DMS79 treated with DMSO at 0.1 percent for 48 hours (cell line): ENCODE data around the gene FCHSD2.
"Not testable (repeated sequence)": the region's sequence is repeated elsewhere in the genome, so short reads cannot be mapped to it uniquely, and the experiment has no call there.

Experiments used
- DNase-seq: peaks from one replicate; lab custom pipeline; 2025; lab: John Stamatoyannopoulos, UW

Gene FCHSD2

GRCh38 chr11:73059915-73060314, 82.2 kb downstream of the FCHSD2 start:
- no peak for DNase-seq

DNA sequence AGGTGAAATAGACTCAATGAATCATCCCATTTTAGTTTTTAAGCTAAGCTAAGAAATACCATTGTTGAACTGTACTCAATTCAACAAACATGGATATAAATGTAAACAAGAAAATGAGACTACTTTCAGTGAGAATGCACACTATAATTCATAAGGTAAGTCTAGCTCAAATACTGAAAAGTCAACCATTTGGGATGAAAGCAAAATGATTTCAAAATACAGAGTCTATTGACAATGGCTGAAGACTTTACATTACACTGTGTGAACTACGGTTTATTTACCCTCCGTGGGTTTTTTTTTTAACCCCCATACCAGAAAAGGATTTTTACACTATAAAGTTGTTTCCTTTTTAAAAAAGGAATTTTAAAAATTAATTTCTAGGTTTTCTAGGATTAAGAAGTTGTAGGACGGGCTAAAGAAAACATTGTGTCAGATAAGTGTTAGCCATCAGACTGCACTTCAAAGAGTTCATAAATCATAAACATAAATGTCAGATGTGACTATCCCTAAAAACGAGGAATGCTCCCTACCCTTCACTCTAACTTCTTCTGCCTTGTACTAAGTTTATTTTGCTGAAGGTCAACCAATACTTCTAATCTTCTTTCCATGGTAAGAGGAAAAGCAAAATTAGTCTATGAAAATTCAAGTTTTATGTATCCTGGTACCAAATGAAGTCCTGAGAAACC, 83.0 kb downstream of the FCHSD2 start:
- no peak for DNase-seq

DNA sequence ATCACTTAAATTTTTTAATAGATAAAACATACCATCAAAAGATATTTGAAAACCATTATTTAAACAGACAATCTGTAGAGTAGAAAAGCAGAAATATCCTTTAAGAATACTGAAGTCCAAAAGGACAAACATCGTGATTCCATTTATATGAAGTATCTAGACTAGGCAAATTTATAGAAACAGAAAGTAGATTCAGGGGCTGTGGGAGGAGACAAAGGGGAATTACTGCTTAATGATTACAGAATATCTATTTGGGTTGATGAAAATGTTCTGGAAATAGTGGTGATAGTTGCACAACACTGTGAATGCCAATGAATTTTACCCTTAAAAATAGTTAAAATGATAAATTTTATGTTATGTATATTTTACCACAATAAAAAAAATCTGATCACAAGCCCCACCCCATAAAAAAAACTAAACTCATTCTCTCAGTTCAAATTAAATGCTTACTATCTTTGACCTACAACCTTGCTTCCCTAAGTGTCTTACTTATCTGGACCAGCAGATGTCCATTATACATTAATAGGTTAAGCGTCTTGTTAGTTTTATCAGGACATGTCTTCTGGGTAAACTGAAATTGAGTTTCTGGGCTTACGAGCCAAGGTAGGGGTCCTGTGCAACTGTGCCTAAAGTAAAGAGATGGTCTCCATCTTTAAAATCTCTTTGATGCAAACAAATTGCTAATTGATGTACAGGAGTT, 86.3 kb downstream of the FCHSD2 start:
- DNase-seq: no peak

- no peak for DNase-seq
Measured at GRCh38 chr11:73055002-73055401, 87.1 kb downstream of the FCHSD2 start.

DNA sequence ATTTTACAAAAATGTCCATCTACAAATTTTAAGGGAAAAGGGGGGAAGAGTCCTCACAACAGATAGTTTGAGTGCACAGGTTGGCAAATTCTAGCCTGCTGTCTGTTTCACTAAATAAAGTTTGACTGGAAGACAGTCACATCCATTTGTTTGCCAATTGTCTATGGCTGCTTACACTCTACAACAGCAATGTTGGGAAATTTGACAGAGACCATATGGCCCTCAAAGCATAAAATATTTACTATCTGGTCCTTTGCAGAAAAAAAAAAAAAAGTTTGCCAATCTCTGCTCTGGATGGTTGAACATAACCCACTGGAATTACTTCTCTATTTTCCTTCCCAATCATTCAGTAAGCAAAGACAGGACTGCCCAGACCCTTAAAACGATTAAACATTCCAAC, 88.2 kb downstream of the FCHSD2 start:
- DNase-seq: no peak

GRCh38 chr11:73048446-73048845, 93.7 kb downstream of the FCHSD2 start:
- DNase-seq: no peak

DNA sequence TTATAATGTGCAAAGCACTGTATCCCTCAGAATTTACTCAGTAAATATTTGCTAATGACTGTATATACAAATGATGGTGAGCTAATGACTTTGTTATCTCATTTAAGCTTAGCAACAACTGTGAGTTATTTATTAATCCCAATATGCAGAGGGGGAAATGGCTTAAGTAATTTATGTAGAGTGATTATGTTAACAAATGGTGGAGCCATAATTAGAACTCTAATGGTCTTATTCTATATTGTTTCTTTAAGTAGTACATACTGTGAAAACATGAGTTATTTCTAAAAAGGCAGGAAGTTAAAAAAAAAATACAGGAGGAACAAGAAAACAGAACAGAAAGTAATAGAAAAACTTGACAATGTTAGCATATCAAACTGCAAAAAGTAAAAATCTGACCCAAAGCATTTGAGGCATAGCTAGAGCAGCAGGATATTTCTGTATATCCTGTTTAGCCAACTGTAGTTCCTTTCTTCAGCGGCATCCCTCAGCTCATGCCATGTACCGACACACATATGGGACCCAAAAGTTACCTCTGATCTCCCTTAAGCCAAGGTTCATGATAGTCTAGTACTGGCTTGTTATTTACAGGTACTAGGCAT, 94.2 kb downstream of the FCHSD2 start:
- DNase-seq: no peak

DNA sequence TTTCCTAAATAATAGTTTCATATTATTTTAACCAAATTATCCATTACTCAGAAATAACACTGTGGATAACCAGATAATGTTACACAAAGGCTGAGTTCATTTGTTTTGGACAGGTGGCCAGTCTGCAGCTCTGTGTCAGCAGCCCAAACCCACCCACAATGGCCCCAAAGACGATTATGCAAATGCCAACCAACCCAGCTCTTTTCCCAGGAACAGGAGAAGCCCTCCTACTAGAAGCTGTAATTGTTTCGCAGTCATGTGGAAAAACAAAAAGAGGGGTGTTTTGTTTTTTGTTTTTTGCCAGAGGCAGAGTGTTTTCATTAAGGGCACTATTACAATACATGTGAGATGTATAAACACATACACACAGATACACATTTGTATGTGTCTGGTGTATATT, 102.1 kb downstream of the FCHSD2 start:
- no peak for DNase-seq

DNA sequence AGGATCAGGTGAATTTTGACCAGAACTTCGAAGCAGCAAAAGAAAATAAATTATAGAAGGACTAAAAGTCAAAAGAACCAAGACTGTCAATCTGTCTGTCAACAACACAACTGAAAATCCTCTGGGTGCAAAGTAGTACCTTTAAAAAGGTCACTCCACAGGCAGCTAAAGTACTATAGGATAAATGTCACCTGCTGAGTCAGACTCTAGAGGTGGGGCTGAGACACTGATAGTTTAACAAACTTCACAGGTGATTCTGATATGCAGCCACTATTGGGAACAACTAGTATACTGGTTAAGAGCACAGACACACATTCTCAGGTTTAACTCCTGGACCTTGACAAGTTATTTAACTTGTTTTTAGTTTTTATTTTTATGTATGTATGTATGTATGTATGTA, 107.3 kb downstream of the FCHSD2 start:
- no peak for DNase-seq

DNA sequence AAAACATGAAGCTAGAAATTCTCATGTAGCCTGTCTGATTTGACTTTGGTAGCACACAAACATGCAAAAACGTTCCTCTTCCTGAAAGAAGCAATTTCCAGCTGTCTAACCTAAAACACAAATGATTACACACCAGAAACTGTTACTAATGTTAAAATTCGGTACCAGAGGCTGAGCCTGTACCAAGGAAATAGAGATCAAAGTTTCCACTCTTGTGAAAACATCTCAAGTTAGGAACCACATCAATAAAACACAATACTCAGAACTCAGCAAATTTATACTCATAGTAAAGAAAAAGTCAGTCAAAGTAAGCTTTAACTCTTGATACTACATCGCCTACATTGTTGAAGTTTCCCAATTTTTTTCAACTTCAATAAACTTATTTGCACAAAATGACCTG, 107.8 kb downstream of the FCHSD2 start:
- no peak for DNase-seq

- DNase-seq: no peak
Measured at GRCh38 chr11:73030130-73030529, 112.0 kb downstream of the FCHSD2 start.

GRCh38 chr11:73029403-73029802, 112.7 kb downstream of the FCHSD2 start:
- DNase-seq: no peak

GRCh38 chr11:73028611-73029010, 113.5 kb downstream of the FCHSD2 start:
- no peak for DNase-seq

DNA sequence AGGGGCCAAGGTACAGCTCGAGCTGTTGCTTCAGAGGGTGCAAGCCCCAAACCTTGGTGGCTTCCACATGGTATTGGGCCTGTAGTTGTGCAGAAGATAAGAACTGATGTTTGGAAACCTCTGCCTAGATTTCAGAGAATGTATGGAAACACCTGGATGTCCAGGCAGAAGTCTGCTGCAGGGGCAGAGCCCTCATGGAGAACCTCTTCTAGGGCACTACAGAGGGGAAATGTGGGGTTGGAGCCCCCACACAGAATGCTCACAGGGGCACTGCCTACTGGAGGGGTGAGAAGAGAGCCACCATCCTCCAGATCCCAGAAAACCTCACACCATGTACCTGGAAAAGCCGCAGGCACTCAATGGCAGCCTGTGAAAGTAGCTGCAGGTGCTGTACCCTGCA, 114.3 kb downstream of the FCHSD2 start:
- not testable (repeated sequence) for DNase-seq

GRCh38 chr11:73024639-73025038, 117.5 kb downstream of the FCHSD2 start:
- no peak for DNase-seq

- no peak for DNase-seq
Measured at GRCh38 chr11:73019996-73020395, 122.1 kb downstream of the FCHSD2 start.

DNA sequence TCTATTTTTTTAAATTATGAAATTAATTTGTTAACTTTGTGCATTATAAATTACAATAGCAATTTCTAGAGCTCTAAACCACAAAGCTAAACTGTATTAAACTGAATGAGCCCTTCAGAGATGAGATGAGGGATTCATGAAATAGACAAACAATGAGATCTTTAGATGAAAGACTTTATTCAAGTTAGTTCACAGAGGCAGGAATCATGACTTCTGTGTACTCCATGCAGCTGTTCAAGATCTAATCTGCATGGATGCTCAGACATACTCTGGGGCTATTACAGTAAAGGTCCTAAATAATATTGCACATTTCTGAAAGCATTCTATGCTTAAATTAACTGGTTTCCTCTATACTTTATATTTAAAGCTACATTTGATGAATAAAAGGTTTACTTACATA, 122.7 kb downstream of the FCHSD2 start:
- no peak for DNase-seq

GRCh38 chr11:73018856-73019255, 123.3 kb downstream of the FCHSD2 start:
- no peak for DNase-seq

DNA sequence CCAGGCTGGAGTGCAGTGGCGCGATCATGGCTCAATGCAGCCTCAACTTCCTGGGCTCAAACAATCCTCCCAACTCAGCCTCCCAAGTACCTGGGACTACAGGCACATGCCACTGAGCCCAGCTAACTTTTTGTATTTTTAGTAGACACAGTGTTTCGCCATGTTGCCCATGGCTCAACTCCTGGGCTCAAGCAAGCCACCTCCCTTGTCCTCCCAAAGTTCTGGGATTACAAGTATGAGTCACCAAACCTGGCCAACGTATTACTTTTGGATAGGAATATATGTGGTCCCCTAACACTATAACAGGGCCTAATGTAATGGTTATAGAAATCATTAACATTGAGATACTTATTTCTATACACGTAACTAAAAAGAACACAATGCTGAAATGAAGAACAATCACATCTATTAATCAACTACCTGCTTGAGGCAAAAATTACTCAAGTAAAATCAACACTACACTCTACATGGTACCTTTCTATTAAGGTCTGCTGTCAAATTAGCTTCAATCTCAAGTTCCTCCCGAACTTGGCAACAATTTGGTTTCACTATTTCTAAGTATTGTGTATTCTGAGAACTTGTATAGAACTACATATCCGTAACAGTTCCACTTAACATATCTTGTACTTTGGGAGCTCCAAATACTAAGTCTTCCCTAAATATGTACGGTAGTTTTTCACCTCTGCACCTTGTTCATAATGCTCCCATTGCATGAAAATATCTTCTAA, 124.9 kb downstream of the FCHSD2 start:
- DNase-seq: no peak

DNA sequence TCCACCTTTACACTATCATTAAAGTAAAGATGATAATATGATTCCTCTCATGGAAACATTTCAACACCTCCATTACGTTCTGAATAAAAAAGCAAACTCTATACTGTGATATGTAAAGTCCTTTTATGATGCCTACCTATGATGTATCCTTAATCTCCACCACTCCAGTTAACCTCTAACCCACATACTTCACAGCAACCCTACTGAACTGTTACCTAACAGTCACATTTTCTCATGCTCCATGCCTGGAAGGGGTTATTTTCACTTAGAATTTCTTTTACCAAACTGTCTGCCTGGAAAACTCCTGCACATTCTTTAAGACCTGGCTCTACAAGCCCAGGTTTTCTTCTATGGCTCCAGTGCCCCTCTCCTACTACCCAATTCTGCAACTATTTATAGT, 129.1 kb downstream of the FCHSD2 start:
- DNase-seq: no peak

GRCh38 chr11:73012121-73012863, 129.8 kb downstream of the FCHSD2 start:
- DNase-seq: no peak
